GM10266 (cell line): ENCODE data around the gene CHST12.
A peak's percentile ranks its signal among the peaks of the same experiment; 100 is the strongest.

ENCODE experiments used
- DNase-seq: peaks from one replicate; pipeline ENCODE4 v3.0.0; 2012; ENCODE audit errors: extremely low spot score
- TF ChIP-seq, protein P1 (sequence below): IDR thresholded peaks from 2 replicates; pipeline ENCODE4 v1.5.1; 2012; ENCODE audit warnings: mild to moderate bottlenecking, low read depth; ENCODE audit not compliant: control insufficient read depth, insufficient read depth; ENCODE audit errors: missing control alignments

Gene CHST12

DNA sequence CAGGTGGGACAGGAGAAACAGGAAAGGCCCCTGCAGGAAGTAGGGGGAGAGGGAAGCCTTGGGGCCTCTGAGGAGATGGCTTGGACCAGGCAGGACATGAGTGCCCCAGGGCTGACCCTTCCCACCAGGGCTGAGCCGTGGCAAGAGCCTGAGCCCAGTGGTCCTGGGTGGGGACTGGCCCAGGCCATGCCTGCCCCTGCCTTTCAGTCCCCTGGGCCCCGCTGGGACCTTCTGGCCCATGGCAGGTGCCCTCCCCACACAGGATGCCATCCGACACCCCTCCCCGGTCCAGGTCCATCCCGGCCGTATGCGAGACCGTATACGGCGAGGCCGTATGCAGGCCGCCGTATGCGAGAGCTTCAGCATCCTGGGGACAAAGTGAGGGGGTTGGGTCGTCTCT is 70.8 kb downstream of the CHST12 start:
- DNase-seq, result no peak
- TF ChIP-seq, protein P1, sequence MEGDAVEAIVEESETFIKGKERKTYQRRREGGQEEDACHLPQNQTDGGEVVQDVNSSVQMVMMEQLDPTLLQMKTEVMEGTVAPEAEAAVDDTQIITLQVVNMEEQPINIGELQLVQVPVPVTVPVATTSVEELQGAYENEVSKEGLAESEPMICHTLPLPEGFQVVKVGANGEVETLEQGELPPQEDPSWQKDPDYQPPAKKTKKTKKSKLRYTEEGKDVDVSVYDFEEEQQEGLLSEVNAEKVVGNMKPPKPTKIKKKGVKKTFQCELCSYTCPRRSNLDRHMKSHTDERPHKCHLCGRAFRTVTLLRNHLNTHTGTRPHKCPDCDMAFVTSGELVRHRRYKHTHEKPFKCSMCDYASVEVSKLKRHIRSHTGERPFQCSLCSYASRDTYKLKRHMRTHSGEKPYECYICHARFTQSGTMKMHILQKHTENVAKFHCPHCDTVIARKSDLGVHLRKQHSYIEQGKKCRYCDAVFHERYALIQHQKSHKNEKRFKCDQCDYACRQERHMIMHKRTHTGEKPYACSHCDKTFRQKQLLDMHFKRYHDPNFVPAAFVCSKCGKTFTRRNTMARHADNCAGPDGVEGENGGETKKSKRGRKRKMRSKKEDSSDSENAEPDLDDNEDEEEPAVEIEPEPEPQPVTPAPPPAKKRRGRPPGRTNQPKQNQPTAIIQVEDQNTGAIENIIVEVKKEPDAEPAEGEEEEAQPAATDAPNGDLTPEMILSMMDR, result no peak

DNA sequence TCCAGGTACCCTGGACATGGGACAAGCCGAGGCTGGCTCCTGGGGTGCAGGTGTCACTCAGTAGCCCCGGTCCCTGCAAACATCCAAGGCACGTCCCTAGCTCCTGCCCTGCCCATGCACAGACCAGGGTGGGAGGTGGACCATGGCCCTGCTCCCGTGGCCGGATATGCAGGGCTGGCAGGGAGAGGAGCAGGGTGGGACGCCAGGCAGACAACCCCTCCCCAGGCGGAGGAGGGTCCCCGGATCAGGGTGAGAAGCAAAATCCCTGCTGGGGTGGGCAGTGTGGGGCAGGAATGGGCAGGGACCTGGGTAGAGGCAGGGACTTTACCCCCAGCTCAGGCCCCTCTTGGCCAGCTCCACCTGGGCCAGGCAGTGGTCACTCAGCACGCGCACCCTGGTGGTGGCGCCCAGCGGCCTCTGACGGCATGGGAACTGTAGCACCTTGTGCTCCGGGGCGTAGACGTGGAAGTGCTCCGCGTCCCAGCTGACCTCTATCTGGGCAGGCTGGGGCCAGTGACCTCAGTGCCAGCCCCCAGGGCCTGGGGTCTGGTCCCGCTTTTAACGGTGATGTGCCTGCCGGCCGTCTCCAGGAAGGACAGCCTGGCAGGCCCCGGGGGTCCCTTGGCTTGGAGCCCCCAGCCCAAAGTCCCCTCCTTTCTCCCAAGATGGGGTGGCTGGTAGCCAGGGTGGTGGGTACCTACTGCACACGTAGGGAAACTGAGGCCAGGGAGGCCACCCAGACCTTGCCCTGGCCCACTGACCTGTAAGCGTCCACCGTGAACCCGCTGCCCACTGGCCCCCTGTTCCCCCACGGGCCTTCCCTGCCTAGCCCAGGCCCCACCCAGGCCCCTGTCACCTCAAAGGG is 71.6 kb downstream of the CHST12 start:
- TF ChIP-seq, protein P1, result no peak
- no peak for DNase-seq

DNA sequence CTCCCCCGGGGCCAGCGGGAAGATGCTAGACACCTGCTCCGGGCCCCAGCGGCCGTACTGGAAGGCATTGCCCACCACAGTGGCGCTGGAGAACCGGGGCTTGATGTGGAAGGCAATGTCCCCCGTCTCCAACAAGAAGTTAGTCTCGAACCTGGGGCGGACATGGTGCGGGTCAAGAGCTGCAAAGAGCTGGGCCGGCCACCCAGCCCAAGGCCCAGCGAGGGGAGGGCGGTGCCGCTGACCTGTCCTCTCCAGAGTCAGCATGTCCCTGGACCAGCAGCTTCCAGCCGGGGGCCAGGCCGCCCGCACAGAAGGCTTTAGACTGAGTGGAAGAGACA is 72.2 kb downstream of the CHST12 start:
- DNase-seq, result no peak
- TF ChIP-seq, protein P1, result no peak

DNA sequence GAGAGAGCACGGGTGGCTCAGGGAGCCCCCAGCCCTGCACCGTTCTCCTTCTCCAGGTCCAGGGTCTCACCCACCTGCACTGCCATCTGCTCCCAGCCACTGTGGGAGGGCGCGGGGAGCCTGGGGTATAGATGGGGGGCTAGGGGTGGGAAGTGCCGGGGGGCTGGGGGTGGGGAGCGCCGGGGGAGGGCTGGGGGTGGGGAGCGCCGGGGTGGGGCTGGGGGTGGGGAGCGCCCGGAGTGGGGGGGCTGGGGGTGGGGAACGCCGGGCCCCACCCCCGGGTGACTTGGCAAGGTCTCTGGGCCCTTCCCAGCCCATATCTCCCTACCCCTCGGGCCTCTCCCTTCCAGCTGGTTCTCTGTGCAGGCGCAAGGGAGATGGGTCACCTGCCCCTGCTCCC is 72.9 kb downstream of the CHST12 start, which contains the start of gene GRIFIN:
Gene GRIFIN, minus strand, starts transcription at position 101 of the 400 bp plus-strand sequence. Its CDS starts 15 bp downstream, at position 86.
- TF ChIP-seq, protein P1, result no peak
- no peak for DNase-seq

- TF ChIP-seq, protein P1, result no peak
These were observed 73.5 kb downstream of the CHST12 start for GRCh38 chr7:2476776-2477446.

DNA sequence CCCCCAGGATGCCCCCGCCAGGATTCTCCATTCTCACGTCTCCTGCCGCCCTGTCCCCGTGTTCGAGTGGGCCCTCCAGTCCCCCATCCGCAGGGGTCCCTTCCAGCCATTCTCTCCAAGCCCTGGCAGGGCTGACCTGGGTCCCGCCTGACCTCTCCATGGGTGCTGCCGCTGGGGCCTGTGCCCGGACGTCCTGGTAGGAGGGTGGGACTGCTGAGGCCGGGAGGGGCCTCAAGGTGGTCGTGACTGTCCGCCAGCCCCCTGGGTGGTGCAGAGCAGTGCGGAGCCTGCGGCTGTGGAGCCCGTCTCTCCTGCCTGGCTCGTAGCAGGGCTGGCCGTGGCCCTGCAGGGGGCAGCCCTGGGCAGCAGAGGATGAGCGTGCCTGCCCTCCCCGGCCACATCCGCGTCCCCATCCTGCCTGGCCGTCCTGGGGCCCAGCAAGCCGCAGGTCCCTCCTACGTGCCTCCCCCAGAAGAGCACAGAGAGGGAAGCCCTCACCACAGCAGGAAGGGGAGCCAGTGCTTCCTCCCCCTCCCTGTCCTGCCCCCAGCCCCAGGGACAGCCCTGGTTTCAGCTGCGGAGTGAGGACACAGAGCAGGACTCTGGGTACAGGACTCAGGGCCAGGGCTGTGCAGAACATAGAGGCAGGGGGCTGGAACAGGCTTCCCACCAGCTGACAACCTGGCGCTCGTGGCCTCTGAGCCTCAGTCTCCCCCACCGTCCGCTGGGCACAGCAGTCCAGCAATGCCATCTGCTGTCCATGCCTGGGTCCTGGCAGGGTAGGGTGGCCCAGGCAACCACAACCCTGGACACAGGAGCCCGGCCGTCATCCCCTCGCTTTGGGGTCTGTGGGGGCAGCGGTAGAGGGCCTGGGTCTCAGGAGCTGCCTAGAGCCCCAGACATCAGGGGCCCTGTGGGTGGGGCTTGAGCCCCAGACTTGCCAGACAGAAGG is 74.3 kb downstream of the CHST12 start:
- TF ChIP-seq, protein P1, result peak; percentile 82
- DNase-seq, result peak; percentile 91

More at GRCh38 chr7:2476776-2477446, 73.5 kb downstream of the CHST12 start:
- no peak for DNase-seq
